Heart left ventricle (tissue), 16 donors: ENCODE data around the gene DNAAF6. TPM values are rescaled to one million over a fixed set of nuclear protein-coding genes. Genes with fewer than 3 reads are reported as not detected.

ENCODE experiments used
- ATAC-seq, 4 donors: fragments of 200-7000 bp; cut with Tn5 transposase; one replicate each; pipeline ENCODE4 v1.9.1; 2020 to 2022; ENCODE audit warnings: moderate library complexity in 4 of 4, mild to moderate bottlenecking in 3 of 4, moderate number of reproducible peaks in 1 of 4
- DNase-seq, 5 donors: peaks; one replicate each; pipeline ENCODE4 v3.0.0-alpha.2; 2020
- H3K27ac ChIP-seq, 12 donors: fragments of 200-600 bp; sonication (generic) in 4 of 12; one replicate each; pipeline versions ENCODE4 v1.5.0 to v1.8.0; 2016 to 2022; ENCODE audit warnings: mild to moderate bottlenecking in 2 of 12
- H3K27me3 ChIP-seq, 9 donors: fragments of 200-600 bp; sonication (generic) in 2 of 9; one replicate each; pipeline versions ENCODE4 v1.5.1 to v1.8.0; 2016 to 2022; ENCODE audit warnings: mild to moderate bottlenecking in 3 of 9
- H3K36me3 ChIP-seq, 9 donors: fragments of 200-600 bp; sonication (generic) in 2 of 9; one replicate each; pipeline versions ENCODE4 v1.5.0 to v1.8.0; 2018 to 2022; ENCODE audit warnings: mild to moderate bottlenecking in 2 of 9
- H3K4me1 ChIP-seq, 12 donors: fragments of 200-600 bp; sonication (generic) in 4 of 12; one replicate each; pipeline versions ENCODE4 v1.5.0 to v1.8.0; 2016 to 2022; ENCODE audit warnings: mild to moderate bottlenecking in 3 of 12
- H3K4me3 ChIP-seq, 12 donors: fragments of 200-600 bp; sonication (generic) in 4 of 12; one replicate each; pipeline versions ENCODE4 v1.5.0 to v1.8.0; 2017 to 2022; ENCODE audit warnings: mild to moderate bottlenecking in 9 of 12, moderate library complexity in 4 of 12
- H3K9me3 ChIP-seq, 12 donors: fragments of 200-600 bp; sonication (generic) in 4 of 12; one replicate each; pipeline versions ENCODE4 v1.5.0 to v1.8.0; 2016 to 2022; ENCODE audit warnings: mild to moderate bottlenecking in 1 of 12
- POLR2A ChIP-seq, 2 donors: fragments of 450-650 bp; IDR thresholded peaks; one replicate each; pipeline ENCODE4 v1.6.1; 2017; ENCODE audit warnings: antibody characterized with exemption in 2 of 2, mild to moderate bottlenecking in 2 of 2, moderate library complexity in 2 of 2
- WGBS, 4 donors: extraction: QIAGEN DNeasy Blood & Tissue Kit in 2 of 4; methylation state at CpG; one replicate each; pipeline versions ENCODE4 v1.1.5 to v1.1.7; 2013 to 2018; 5-methylcytosine and 5-hydroxymethylcytosine counted together
- intact Hi-C, 10 donors: fragments of 100-400 bp; cut with DNase I; formaldehyde crosslinking; loops; one replicate each; pipeline versions ENCODE4 v1.11.1 to v1.14.2; 2022
- polyA plus RNA-seq, 2 donors: library from polyadenylated mRNA; stranded (reverse); fragments of 200-250 nt; gene quantifications; one replicate each; pipeline ENCODE4 v1.2.3, GENCODE V29; 2013
- total RNA-seq, 9 donors: library from RNA; depleted of rRNA in 2 of 9; stranded (reverse); fragments of >200 nt in 2 of 9; fragmentation: NEBNext Ultra II Directional in 3 of 9; extraction: Animal tissue kit (Norgen Biotek cat#: 25700) in 3 of 9; gene quantifications; one replicate each; pipeline versions ENCODE4 v1.1.0 to v1.2.4, GENCODE V29; 2016 to 2023
- TF ChIP-seq, protein P1 (sequence below), 12 donors: fragments of 200-600 bp; sonication (generic) in 4 of 12; IDR thresholded peaks; one replicate each; pipeline versions ENCODE4 v1.5.0 to v1.8.0; 2018 to 2022; ENCODE audit warnings: antibody characterized with exemption in 12 of 12, mild to moderate bottlenecking in 5 of 12
- donor health status: ischemic (EF 13 %, LVEDD 7.1; RV severe dilation, severe dysfunction).
- donor health status: healthy with polysubstance abuse.
- donor health status: DM: no; HTN: yes; CAD: no.
- donor health status: DM: no; HTN: no; CAD: no.
- donor health status: ischemic (EF 25% LVEDD 6.9; RV normal size, moderate dysfunction).
- donor health status: ischemic (EF 25% LVEDD 5.7; RV mildly dilated, moderate dysfunction).
- donor health status: healthy.
- donor health status: DM: yes; HTN: yes; CAD: no.
- donor health status: ischemic (EF 35%, LVEDD 5.7; RV mildly dilated, moderate dysfunction).
- donor health status: nonischemic (EF 11% LVEDD 7.7; RV severe dilation, severe dysfunction).
- donor health status: DM: yes; HTN: yes; CAD: no.
- donor health status: PGD.
- donor health status: ischemic (EF 29% LVEDD 5.4; RV normal size, mild dysfunction).
- donor health status: nonischemic (EF 23%, LVEDD 6.1; RV moderate dilation, normal function).

Gene DNAAF6
- total and polyA plus RNA-seq, 11 donors: not detected

DNA sequence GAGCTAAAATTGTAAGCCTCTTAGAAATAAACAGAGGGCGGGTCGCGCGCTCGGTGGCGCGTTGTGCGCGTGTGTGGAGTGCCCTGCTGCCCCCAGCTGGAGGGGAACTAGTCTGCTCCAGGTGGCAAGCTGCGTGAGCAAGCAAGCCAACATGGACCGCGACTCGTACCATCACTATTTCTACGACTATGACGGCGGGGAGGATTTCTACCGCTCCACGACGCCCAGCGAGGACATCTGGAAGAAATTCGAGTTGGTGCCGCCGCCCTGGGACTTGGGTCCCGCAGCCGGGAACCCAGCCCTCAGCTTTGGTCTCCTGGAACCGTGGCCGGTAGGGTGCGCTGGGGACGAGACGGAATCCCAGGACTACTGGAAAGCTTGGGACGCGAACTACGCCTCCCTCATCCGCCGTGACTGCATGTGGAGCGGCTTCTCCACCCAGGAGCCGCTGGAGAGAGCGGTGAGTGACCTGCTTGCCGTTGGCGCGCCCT, 66.1 kb downstream of the DNAAF6 start:
- peak in 1 of 5 donors; percentile 33 for DNase-seq
- H3K9me3 ChIP-seq: peaks cover 0 to 8% (median 0%) of the 10 kb centered on the region in 12 donors
- no peak for TF ChIP-seq POLR2A (IDR thresholded peaks at IDR 0.05)
- TF ChIP-seq, protein P1, sequence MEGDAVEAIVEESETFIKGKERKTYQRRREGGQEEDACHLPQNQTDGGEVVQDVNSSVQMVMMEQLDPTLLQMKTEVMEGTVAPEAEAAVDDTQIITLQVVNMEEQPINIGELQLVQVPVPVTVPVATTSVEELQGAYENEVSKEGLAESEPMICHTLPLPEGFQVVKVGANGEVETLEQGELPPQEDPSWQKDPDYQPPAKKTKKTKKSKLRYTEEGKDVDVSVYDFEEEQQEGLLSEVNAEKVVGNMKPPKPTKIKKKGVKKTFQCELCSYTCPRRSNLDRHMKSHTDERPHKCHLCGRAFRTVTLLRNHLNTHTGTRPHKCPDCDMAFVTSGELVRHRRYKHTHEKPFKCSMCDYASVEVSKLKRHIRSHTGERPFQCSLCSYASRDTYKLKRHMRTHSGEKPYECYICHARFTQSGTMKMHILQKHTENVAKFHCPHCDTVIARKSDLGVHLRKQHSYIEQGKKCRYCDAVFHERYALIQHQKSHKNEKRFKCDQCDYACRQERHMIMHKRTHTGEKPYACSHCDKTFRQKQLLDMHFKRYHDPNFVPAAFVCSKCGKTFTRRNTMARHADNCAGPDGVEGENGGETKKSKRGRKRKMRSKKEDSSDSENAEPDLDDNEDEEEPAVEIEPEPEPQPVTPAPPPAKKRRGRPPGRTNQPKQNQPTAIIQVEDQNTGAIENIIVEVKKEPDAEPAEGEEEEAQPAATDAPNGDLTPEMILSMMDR (IDR thresholded peaks at IDR 0.05): no peak
- WGBS, 4 donors: 3 to 39% (median 17%) methylated on average over 24 to 41 of the region's 41 CpGs
- no peak overlapping the region for H3K4me3 ChIP-seq
- H3K36me3 ChIP-seq: no peaks in the 10 kb centered on the region
- intact Hi-C loops: no loop called here
- ATAC-seq: no peak
- no peaks in the 10 kb centered on the region for H3K4me1 ChIP-seq
- H3K27me3 ChIP-seq: peaks cover 0 to 37% (median 0%) of the 10 kb centered on the region in 9 donors
- H3K27ac ChIP-seq: no peak overlapping the region

DNA sequence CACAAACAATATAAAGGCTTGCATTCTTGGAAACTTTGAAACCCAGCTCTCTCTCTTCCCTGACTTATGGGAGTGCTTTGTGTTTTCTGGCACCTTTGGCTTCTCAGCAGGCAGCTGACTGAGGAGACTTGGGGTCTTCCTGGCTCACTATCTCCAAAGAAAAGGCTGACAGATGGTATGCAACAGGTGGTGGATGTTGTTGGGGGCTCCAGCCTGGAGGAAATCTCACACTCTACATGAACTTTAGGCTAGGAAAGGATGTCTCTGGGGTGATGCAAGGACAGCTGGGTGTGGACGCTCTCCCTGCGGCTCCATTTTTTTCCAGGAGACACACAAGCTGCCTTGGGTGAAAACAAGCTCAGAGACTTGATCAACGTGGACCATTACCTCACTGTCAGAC, 67.4 kb downstream of the DNAAF6 start:
- Histone ChIP-seq H3K4me1 (no peaks in the 10 kb centered on the region), H3K4me3 (no peak overlapping the region), H3K36me3 (no peaks in the 10 kb centered on the region), H3K27me3 (peaks cover 0 to 34% (median 0%) of the 10 kb centered on the region in 9 donors), H3K27ac (no peak overlapping the region), H3K9me3 (peaks cover 0 to 8% (median 0%) of the 10 kb centered on the region in 12 donors)
- TF ChIP-seq, protein P1 (IDR thresholded peaks at IDR 0.05): no peak
- TF ChIP-seq POLR2A (IDR thresholded peaks at IDR 0.05): no peak
- WGBS, 4 donors: 56 to 72% (median 60%) methylated on average over 3 of the region's 3 CpGs
- DNase-seq (no peak), ATAC-seq (no peak)
- intact Hi-C loops: no loop called here

DNA sequence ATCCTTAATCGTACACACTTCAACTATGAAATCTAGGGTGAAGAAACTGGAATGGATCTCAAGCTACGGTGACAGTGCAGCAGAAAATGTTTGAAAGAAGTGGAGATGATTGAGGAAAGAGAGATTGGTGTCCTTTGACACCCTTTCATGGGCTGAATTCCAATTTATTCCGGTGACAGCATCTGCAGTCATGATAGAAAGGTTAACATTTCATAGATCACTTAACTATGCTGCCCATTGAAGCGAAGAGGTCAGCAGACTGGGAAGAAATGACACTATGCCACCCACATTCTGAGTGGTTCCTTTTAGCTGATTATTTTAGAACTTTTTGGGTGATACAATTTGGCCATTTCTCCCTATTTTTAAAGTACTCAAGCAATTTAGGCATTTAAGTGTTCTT, 82.3 kb downstream of the DNAAF6 start:
- no peak for TF ChIP-seq POLR2A (IDR thresholded peaks at IDR 0.05)
- TF ChIP-seq, protein P1 (IDR thresholded peaks at IDR 0.05): no peak
- Histone ChIP-seq H3K27me3 (peaks cover 0 to 16% (median 0%) of the 10 kb centered on the region in 9 donors), H3K36me3 (no peaks in the 10 kb centered on the region), H3K4me3 (no peak overlapping the region), H3K4me1 (no peaks in the 10 kb centered on the region), H3K27ac (no peak overlapping the region), H3K9me3 (no peaks in the 10 kb centered on the region)
- intact Hi-C loops: no loop called here
- ATAC-seq: no peak
- no peak for DNase-seq
- WGBS, 4 donors: 48 to 78% (median 60%) methylated on average over 4 of the region's 4 CpGs

DNA sequence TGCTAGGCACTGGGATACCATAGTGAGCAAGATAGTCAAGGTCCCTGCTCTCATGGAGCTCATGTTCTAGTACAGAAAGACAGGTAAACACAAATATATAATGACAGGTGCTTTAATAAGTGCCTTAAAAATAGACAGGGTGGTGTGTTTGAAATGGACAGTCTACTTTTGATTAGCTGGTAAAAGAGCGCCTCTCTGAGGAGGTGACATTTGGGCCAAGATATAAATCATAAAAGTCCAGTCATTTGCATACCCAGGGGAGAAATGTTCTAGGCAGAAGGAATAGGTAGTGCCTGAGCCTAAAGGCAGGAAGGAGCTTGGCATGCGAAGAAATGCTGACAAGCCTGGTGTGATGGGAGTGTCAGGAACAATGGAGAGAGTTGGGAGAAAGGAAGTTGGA, 83.6 kb downstream of the DNAAF6 start:
- WGBS, 4 donors: 65 to 76% (median 73%) methylated on average over 2 of the region's 2 CpGs
- peaks cover 0 to 16% (median 0%) of the 10 kb centered on the region in 9 donors for H3K27me3 ChIP-seq
- no peaks in the 10 kb centered on the region for H3K36me3 ChIP-seq
- no peaks in the 10 kb centered on the region for H3K4me1 ChIP-seq
- intact Hi-C loops: no loop called here
- ATAC-seq: no peak
- no peak for DNase-seq
- TF ChIP-seq POLR2A (IDR thresholded peaks at IDR 0.05): no peak
- TF ChIP-seq, protein P1 (IDR thresholded peaks at IDR 0.05): no peak
- H3K27ac ChIP-seq: no peak overlapping the region
- H3K4me3 ChIP-seq: no peak overlapping the region
- H3K9me3 ChIP-seq: no peaks in the 10 kb centered on the region
